H1 (cell line): ENCODE data around the gene GEMIN7. TPM values are rescaled to one million over a fixed set of nuclear protein-coding genes. Genes with fewer than 3 reads are reported as not detected.

Source experiments
- CEBPB ChIP-seq: IDR thresholded peaks from 2 replicates; pipeline ENCODE4 v1.6.1; 2012; ENCODE audit warnings: low read depth, low read length
- CREB1 ChIP-seq: IDR thresholded peaks from 2 replicates; pipeline ENCODE4 v1.6.1; 2012; ENCODE audit warnings: inconsistent platforms
- EP300 ChIP-seq, 2 experiments: IDR thresholded peaks; 1 replicate in 1 of 2; 2 replicates in 1 of 2; pipeline ENCODE4 v1.6.1; 2011 to 2012; ENCODE audit warnings: low read depth in 2 of 2, low read length in 2 of 2, mild to moderate bottlenecking in 2 of 2, borderline replicate concordance in 1 of 2, inconsistent platforms in 1 of 2, moderate library complexity in 1 of 2
- JUN ChIP-seq: IDR thresholded peaks from 2 replicates; pipeline ENCODE4 v1.6.1; 2011; ENCODE audit warnings: low read depth, mild to moderate bottlenecking, improper control_type of control experiment, low read length
- NANOG ChIP-seq: IDR thresholded peaks from 2 replicates; pipeline ENCODE4 v1.6.1; 2011; ENCODE audit warnings: low read length, low read depth, mild to moderate bottlenecking, inconsistent platforms; ENCODE audit not compliant: insufficient read depth, poor library complexity, severe bottlenecking
- polyA plus RNA-seq, 7 experiments: library from polyadenylated mRNA; depleted of rRNA in 3 of 7; stranded (reverse) in 5 of 7; unstranded in 2 of 7; fragments of >200 nt in 5 of 7; fragments of 200-250 nt in 2 of 7; gene quantifications; 1 replicate in 5 of 7; 2 replicates in 1 of 7; 4 replicates in 1 of 7; pipeline versions ENCODE4 v1.2.1 to v1.2.3, GENCODE V29; 2011 to 2013; ENCODE audit warnings: missing spikeins in 2 of 7, mixed read lengths in 2 of 7
- total RNA-seq: library from RNA; stranded (reverse); fragmentation: NEBNext Ultra II Directional; extraction: Animal tissue kit (Norgen Biotek cat#: 25700); gene quantifications from 2 replicates; pipeline ENCODE4 v1.2.1, GENCODE V29; 2021
- TF ChIP-seq, protein P1 (sequence below): fragments of 300-600 bp; sonication (generic); IDR thresholded peaks from 2 replicates; pipeline ENCODE4 v1.7.1; 2012; ENCODE audit warnings: low read length, moderate library complexity, mild to moderate bottlenecking, inconsistent platforms; ENCODE audit not compliant: insufficient replicate concordance
- TF ChIP-seq, protein P2 (sequence below), 3 experiments: IDR thresholded peaks; 1 replicate in 2 of 3; 2 replicates in 1 of 3; pipeline versions ENCODE4 v1.5.1 to v1.6.1; 2011; ENCODE audit warnings: low read length in 3 of 3, mild to moderate bottlenecking in 3 of 3, inconsistent platforms in 2 of 3, low read depth in 1 of 3, moderate library complexity in 1 of 3; ENCODE audit not compliant: insufficient read depth in 1 of 3; ENCODE audit errors: control extremely low read depth in 1 of 3
- TF ChIP-seq, protein P3 (sequence below): IDR thresholded peaks from 2 replicates; pipeline ENCODE4 v1.6.1; 2011; ENCODE audit warnings: low read depth, mild to moderate bottlenecking, low read length; ENCODE audit not compliant: insufficient read depth

The GEMIN7 gene
- total and polyA plus RNA-seq, 2 of the 8 experiments (the other 6 are each of a cell fraction or from before 2014, with no cell fraction given), result 48.0 to 91.6 TPM

DNA sequence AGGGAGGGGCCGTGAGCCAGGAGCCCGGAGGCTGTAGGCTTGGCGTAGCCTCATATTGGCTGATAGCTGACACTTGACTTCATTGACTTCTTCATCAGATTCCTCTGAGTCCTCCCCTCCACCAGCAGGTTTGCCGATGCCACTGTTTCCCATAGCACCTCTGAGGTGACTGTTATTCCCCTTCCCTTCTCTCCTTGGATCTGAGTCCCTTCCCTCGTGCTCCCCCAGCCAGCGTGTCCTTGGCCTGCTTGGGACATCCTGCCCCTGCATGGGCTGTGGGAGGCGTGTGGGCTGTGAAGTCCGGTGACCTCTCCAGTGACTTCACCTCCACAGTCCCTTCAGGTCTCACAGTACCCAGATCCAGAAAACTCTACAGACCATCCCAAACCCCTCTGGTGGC is 22.7 kb downstream of the GEMIN7 start (continued):
- TF ChIP-seq, protein P1, sequence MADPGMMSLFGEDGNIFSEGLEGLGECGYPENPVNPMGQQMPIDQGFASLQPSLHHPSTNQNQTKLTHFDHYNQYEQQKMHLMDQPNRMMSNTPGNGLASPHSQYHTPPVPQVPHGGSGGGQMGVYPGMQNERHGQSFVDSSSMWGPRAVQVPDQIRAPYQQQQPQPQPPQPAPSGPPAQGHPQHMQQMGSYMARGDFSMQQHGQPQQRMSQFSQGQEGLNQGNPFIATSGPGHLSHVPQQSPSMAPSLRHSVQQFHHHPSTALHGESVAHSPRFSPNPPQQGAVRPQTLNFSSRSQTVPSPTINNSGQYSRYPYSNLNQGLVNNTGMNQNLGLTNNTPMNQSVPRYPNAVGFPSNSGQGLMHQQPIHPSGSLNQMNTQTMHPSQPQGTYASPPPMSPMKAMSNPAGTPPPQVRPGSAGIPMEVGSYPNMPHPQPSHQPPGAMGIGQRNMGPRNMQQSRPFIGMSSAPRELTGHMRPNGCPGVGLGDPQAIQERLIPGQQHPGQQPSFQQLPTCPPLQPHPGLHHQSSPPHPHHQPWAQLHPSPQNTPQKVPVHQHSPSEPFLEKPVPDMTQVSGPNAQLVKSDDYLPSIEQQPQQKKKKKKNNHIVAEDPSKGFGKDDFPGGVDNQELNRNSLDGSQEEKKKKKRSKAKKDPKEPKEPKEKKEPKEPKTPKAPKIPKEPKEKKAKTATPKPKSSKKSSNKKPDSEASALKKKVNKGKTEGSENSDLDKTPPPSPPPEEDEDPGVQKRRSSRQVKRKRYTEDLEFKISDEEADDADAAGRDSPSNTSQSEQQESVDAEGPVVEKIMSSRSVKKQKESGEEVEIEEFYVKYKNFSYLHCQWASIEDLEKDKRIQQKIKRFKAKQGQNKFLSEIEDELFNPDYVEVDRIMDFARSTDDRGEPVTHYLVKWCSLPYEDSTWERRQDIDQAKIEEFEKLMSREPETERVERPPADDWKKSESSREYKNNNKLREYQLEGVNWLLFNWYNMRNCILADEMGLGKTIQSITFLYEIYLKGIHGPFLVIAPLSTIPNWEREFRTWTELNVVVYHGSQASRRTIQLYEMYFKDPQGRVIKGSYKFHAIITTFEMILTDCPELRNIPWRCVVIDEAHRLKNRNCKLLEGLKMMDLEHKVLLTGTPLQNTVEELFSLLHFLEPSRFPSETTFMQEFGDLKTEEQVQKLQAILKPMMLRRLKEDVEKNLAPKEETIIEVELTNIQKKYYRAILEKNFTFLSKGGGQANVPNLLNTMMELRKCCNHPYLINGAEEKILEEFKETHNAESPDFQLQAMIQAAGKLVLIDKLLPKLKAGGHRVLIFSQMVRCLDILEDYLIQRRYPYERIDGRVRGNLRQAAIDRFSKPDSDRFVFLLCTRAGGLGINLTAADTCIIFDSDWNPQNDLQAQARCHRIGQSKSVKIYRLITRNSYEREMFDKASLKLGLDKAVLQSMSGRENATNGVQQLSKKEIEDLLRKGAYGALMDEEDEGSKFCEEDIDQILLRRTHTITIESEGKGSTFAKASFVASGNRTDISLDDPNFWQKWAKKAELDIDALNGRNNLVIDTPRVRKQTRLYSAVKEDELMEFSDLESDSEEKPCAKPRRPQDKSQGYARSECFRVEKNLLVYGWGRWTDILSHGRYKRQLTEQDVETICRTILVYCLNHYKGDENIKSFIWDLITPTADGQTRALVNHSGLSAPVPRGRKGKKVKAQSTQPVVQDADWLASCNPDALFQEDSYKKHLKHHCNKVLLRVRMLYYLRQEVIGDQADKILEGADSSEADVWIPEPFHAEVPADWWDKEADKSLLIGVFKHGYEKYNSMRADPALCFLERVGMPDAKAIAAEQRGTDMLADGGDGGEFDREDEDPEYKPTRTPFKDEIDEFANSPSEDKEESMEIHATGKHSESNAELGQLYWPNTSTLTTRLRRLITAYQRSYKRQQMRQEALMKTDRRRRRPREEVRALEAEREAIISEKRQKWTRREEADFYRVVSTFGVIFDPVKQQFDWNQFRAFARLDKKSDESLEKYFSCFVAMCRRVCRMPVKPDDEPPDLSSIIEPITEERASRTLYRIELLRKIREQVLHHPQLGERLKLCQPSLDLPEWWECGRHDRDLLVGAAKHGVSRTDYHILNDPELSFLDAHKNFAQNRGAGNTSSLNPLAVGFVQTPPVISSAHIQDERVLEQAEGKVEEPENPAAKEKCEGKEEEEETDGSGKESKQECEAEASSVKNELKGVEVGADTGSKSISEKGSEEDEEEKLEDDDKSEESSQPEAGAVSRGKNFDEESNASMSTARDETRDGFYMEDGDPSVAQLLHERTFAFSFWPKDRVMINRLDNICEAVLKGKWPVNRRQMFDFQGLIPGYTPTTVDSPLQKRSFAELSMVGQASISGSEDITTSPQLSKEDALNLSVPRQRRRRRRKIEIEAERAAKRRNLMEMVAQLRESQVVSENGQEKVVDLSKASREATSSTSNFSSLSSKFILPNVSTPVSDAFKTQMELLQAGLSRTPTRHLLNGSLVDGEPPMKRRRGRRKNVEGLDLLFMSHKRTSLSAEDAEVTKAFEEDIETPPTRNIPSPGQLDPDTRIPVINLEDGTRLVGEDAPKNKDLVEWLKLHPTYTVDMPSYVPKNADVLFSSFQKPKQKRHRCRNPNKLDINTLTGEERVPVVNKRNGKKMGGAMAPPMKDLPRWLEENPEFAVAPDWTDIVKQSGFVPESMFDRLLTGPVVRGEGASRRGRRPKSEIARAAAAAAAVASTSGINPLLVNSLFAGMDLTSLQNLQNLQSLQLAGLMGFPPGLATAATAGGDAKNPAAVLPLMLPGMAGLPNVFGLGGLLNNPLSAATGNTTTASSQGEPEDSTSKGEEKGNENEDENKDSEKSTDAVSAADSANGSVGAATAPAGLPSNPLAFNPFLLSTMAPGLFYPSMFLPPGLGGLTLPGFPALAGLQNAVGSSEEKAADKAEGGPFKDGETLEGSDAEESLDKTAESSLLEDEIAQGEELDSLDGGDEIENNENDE, result no peak
- TF ChIP-seq JUN (no peak), CREB1 (no peak), NANOG (no peak), EP300 (IDR thresholded peaks at IDR 0.05; ENCODE audit: borderline replicate concordance in 1 of 2, low read depth in 2 of 2, low read length in 2 of 2) (no peak), CEBPB (no peak)
- TF ChIP-seq, protein P2, sequence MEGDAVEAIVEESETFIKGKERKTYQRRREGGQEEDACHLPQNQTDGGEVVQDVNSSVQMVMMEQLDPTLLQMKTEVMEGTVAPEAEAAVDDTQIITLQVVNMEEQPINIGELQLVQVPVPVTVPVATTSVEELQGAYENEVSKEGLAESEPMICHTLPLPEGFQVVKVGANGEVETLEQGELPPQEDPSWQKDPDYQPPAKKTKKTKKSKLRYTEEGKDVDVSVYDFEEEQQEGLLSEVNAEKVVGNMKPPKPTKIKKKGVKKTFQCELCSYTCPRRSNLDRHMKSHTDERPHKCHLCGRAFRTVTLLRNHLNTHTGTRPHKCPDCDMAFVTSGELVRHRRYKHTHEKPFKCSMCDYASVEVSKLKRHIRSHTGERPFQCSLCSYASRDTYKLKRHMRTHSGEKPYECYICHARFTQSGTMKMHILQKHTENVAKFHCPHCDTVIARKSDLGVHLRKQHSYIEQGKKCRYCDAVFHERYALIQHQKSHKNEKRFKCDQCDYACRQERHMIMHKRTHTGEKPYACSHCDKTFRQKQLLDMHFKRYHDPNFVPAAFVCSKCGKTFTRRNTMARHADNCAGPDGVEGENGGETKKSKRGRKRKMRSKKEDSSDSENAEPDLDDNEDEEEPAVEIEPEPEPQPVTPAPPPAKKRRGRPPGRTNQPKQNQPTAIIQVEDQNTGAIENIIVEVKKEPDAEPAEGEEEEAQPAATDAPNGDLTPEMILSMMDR (IDR thresholded peaks at IDR 0.05; ENCODE audit: control extremely low read depth in 1 of 3, insufficient read depth in 1 of 3, low read depth in 1 of 3, low read length in 3 of 3), result no peak
- TF ChIP-seq, protein P3, sequence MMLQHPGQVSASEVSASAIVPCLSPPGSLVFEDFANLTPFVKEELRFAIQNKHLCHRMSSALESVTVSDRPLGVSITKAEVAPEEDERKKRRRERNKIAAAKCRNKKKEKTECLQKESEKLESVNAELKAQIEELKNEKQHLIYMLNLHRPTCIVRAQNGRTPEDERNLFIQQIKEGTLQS, result no peak
